Subcutaneous adipose tissue (tissue), 4 donors: Measurements from ENCODE around the gene DDT. TPM values are rescaled to one million over a fixed set of nuclear protein-coding genes. Genes with fewer than 3 reads are reported as not detected.
"Not testable (repeated sequence)": the region's sequence is repeated elsewhere in the genome, so short reads cannot be mapped to it uniquely, and the experiment has no call there.

ENCODE experiments used
- total RNA-seq, 4 donors: library from RNA; depleted of rRNA; stranded (reverse); fragments of >200 nt; gene quantifications; one replicate each; pipeline ENCODE4 v1.1.0, GENCODE V29; 2016
- TF ChIP-seq, protein P1 (sequence below): fragments of 450-650 bp; IDR thresholded peaks from one replicate; pipeline ENCODE4 v1.5.1; 2016; ENCODE audit warnings: low read depth, mild to moderate bottlenecking, control low read depth, antibody characterized with exemption, moderate library complexity

Gene DDT
- total RNA-seq, result 100 to 1,000 TPM in 2 of 4 donors, 10 to 100 TPM in 2; 94.9 to 211 (median 111) TPM

DNA sequence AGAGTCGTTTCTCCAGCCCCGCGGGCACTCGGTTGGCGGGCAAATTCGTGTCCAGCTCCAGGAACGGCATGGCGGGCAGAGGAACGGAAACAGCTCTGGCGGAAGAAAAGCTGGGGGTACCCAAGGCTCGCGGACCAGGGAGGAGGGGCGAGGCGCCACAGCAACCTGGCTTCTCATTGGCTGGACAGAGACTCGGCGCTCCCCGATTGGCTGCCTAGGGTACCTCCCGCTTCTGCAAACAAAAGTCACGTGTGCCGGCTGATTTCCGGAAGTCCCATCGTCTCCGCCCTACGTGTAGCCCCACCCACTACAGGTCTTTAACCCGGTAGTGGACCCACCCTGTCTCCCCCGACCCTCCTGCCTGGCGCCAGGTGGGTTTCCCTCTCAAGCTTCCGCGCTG, at the start of gene DDT:
DDT (minus strand) TSS at position 97 of the 400 bp plus-strand sequence; CDS start at position 70, 27 bp downstream.
- TF ChIP-seq, protein P1, sequence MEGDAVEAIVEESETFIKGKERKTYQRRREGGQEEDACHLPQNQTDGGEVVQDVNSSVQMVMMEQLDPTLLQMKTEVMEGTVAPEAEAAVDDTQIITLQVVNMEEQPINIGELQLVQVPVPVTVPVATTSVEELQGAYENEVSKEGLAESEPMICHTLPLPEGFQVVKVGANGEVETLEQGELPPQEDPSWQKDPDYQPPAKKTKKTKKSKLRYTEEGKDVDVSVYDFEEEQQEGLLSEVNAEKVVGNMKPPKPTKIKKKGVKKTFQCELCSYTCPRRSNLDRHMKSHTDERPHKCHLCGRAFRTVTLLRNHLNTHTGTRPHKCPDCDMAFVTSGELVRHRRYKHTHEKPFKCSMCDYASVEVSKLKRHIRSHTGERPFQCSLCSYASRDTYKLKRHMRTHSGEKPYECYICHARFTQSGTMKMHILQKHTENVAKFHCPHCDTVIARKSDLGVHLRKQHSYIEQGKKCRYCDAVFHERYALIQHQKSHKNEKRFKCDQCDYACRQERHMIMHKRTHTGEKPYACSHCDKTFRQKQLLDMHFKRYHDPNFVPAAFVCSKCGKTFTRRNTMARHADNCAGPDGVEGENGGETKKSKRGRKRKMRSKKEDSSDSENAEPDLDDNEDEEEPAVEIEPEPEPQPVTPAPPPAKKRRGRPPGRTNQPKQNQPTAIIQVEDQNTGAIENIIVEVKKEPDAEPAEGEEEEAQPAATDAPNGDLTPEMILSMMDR, result not testable (repeated sequence)

DNA sequence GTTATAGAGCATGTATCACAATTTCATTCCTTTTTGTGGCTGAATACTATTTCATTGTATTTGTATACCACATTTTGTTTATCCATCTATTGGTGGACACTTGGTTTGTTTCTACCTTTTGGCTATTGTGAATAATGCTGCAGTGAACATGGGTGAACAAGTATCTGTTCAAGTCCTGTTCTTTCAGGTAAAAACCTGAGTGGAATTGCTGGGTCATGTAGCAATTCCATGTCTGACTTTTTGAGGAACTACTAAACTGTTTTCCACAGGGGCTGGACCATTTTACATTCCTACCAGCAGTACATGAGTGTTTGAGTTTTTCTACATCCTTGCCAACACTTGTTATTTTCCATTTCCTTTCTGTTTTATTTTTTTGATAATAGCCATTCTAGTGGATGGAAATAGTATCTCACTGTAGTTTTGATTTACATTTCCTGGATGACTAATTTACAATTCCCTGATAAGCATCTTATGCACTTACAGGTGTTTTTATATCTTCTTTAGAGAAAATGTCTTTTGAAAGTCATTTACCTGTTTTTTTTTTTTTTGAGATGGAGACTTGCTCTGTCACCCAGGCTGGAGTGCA, 49.1 kb upstream of the DDT start:
- TF ChIP-seq, protein P1, result no peak

DNA sequence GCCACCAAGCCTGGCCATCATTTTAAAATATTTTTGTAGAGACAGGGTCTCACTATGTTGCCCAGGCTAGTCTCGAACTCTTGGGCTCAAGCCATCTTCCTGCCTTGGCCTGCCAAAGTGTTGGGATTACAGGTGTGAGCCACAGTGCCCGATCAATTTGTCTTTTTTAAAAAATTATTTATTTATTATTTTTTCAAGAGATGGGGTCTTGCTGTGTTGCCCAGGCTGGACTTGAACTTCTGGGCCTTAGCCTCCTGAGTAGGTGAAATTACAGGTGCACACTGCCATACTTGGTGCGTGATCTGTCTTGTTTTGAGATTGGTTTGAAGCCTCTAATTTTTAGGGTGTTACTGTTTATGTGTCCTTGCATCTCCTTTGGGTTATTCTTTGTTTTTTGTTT, 47.1 kb upstream of the DDT start:
- TF ChIP-seq, protein P1, result no peak

DNA sequence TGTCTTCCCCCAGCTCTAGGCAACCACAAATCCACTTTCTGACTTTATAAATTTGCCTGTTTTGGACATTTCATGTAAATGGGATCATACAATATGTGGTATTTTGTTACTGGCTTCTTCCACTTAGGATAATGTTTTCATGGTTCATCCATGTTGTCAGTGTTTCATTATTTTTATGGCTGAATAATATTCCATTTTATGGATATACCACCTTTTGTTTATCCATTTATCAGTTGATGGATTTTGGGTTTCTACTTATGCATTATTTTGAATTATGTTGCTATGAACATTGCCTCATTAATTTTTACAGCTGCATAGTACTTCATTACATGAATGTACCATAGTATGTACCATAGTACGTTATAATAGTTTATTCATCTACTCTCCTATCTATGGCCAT, 41.9 kb upstream of the DDT start:
- TF ChIP-seq, protein P1, result no peak

DNA sequence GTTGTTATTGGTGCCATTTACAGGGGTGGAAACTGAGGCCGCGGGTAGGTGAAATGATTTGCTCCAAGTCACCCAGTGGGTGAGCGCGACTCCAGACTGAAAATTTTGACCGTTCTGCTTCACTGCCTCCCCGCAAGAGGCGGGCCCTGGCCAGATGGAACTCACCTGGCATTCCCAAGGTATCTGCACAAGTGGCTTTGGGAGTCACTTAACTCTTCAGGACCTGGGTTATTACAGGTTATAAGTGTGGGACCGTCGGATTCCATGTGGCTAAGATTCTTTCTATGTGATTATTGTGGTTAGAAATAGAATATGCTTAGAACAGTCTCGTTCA, 37.5 kb upstream of the DDT start:
- TF ChIP-seq, protein P1, result no peak

DNA sequence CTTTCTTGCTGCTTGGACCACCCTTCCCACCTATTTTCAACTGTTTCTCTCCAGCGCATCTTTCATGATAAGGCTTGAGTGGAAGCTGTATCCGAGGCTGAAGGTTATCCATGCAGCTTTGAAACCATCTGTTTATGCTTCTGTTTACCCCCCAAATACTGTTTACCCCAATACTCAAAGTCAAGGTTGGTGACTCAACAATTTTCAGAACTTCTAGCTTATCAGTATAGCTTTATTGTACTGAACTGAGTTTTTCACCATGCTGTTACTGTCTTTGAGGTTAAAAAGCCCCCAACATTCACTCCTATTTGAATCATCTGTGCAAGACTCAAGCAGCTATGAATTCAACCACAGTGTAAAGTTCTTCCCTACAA, 35.8 kb upstream of the DDT start:
- TF ChIP-seq, protein P1, result no peak

DNA sequence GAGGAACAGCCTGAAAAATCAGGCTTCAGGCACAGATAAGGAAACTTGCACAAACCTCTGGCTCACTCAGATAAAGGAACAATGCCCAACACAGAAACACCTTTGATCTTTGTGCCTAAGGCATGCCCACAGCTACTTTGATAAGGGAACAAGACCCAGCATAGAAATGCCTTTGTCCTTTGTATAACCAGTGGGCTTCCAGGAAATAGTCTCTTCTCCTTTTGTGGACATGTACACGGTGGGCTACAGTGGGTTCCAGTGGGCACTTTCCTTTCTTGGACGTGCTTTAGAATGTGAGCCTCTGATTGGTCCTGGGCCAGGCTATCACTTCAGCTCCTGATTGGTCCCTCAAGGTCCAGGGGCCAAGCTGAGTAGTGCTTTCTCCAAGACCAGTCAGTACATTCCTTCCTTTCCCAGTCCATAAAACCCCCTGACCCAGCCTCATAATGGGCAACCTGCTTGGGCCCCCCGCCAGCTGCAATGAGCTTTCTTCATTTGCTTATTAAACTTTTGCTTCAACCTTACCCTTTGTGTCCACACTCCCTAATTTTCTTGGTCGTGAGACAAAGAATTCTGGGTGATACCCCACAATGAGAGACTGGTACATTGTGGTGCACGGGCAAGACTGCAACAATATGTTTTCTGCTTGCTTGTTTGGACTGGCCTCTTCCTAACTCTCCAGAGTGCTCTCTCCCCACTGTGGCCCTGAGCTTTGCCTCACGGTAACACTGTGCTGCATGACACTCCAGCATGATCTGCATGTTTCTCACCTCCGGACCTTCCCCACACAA, 35.2 kb upstream of the DDT start:
- TF ChIP-seq, protein P1, result no peak
